Left ventricle myocardium inferior (tissue), 1 donor: Measurements from ENCODE around the gene C11orf21. TPM values are rescaled to one million over a fixed set of nuclear protein-coding genes. Genes with fewer than 3 reads are reported as not detected.

Source experiments
- DNase-seq: peaks from one replicate; pipeline ENCODE4 v3.0.0-alpha.2; 2020
- H3K27ac ChIP-seq: fragments of 200-600 bp; replicated peaks from 2 replicates; pipeline ENCODE4 v1.8.0; 2021
- H3K27me3 ChIP-seq: fragments of 200-600 bp; 2 replicates; pipeline ENCODE4 v1.8.0; 2021; ENCODE audit warnings: low read depth
- H3K36me3 ChIP-seq: fragments of 200-600 bp; 2 replicates; pipeline ENCODE4 v1.8.0; 2021
- H3K4me1 ChIP-seq: fragments of 200-600 bp; 2 replicates; pipeline ENCODE4 v1.8.0; 2021
- H3K4me3 ChIP-seq: fragments of 200-600 bp; 2 replicates; pipeline ENCODE4 v1.8.0; 2021; ENCODE audit warnings: mild to moderate bottlenecking, moderate library complexity
- H3K9me3 ChIP-seq: fragments of 200-600 bp; replicated peaks from 2 replicates; pipeline ENCODE4 v1.8.0; 2021
- CTCF ChIP-seq: fragments of 200-600 bp; IDR thresholded peaks from 2 replicates; pipeline ENCODE4 v1.8.0; 2021; ENCODE audit warnings: antibody characterized with exemption, mild to moderate bottlenecking, borderline replicate concordance
- intact Hi-C: fragments of 100-400 bp; cut with micrococcal nuclease; formaldehyde crosslinking; loops from one replicate; pipeline ENCODE4 v1.11.0; 2022
- long read RNA-seq: library from polyadenylated mRNA; unstranded; transcript quantifications from one replicate; pipeline ENCODE4 v2.0.0, GENCODE V29; 2021
- total RNA-seq: library from RNA; stranded (reverse); fragmentation: NEBNext Ultra II Directional; extraction: Animal tissue kit (Norgen Biotek cat#: 25700); gene quantifications from one replicate; pipeline ENCODE4 v1.2.1, GENCODE V29; 2021
- donor health status: DM: no; HTN: yes; CAD: no; lungs with severe emphysema.

The C11orf21 gene
- total RNA-seq: 36.0 TPM
- long read RNA-seq, transcript C11orf21-201 (4 exons, 2,956 nt): major isoform, 17 of 75 reads
- long read RNA-seq, partial matches to known transcripts: 12 of 75 reads
- long read RNA-seq, other reads (novel, unspliced or antisense): 46 of 75 reads

- H3K4me1 ChIP-seq: peaks cover 52% of the 10 kb centered on the region
- no peak for TF ChIP-seq CTCF
- H3K27ac ChIP-seq: peak within 1 kb of the TSS; percentile 96
- peak within 1 kb of the TSS; percentile 67 for H3K4me3 ChIP-seq
- DNase-seq: peak; percentile 69
- H3K36me3 ChIP-seq: no peaks in the 10 kb centered on the region
- H3K9me3 ChIP-seq: no peaks in the 10 kb centered on the region
- no peaks in the 10 kb centered on the region for H3K27me3 ChIP-seq
- intact Hi-C loops: no loop called here
Measured at GRCh38 chr11:2301631-2302305, at the start of gene C11orf21, which contains the start of gene TSPAN32. Gene C11orf21, minus strand, starts transcription at chr11:2301918. Its CDS starts 110 bp downstream, at chr11:2301808. Gene TSPAN32, plus strand, starts transcription at chr11:2302013. Its CDS starts 137 bp downstream, at chr11:2302150.

- no peaks in the 10 kb centered on the region for H3K36me3 ChIP-seq
- H3K27ac ChIP-seq: no peak overlapping the region
- H3K27me3 ChIP-seq: no peaks in the 10 kb centered on the region
- no peaks in the 10 kb centered on the region for H3K4me1 ChIP-seq
- peaks cover 21% of the 10 kb centered on the region for H3K9me3 ChIP-seq
- intact Hi-C loops: no loop called here
- no peak for TF ChIP-seq CTCF
- no peak overlapping the region for H3K4me3 ChIP-seq
- no peak for DNase-seq
Measured at GRCh38 chr11:2348986-2349385, 47.3 kb upstream of the C11orf21 start.

GRCh38 chr11:2347308-2347830 is 45.7 kb upstream of the C11orf21 start:
- intact Hi-C loops: no loop called here
- H3K27ac ChIP-seq: no peak overlapping the region
- DNase-seq: no peak
- H3K36me3 ChIP-seq: no peaks in the 10 kb centered on the region
- H3K27me3 ChIP-seq: no peaks in the 10 kb centered on the region
- TF ChIP-seq CTCF: no peak
- no peak overlapping the region for H3K4me3 ChIP-seq
- H3K9me3 ChIP-seq: peaks cover 21% of the 10 kb centered on the region
- no peaks in the 10 kb centered on the region for H3K4me1 ChIP-seq

GRCh38 chr11:2346586-2347307 is 45.0 kb upstream of the C11orf21 start:
- H3K27me3 ChIP-seq: no peaks in the 10 kb centered on the region
- intact Hi-C loops: no loop called here
- no peak overlapping the region for H3K27ac ChIP-seq
- peaks cover 21% of the 10 kb centered on the region for H3K9me3 ChIP-seq
- no peak for TF ChIP-seq CTCF
- DNase-seq: no peak
- no peaks in the 10 kb centered on the region for H3K4me1 ChIP-seq
- H3K4me3 ChIP-seq: no peak overlapping the region
- no peaks in the 10 kb centered on the region for H3K36me3 ChIP-seq

GRCh38 chr11:2346014-2346413 is 44.3 kb upstream of the C11orf21 start:
- Histone ChIP-seq H3K4me1 (no peaks in the 10 kb centered on the region), H3K36me3 (no peaks in the 10 kb centered on the region), H3K9me3 (peaks cover 21% of the 10 kb centered on the region), H3K27ac (no peak overlapping the region), H3K27me3 (no peaks in the 10 kb centered on the region), H3K4me3 (no peak overlapping the region)
- DNase-seq: no peak
- TF ChIP-seq CTCF: no peak
- intact Hi-C loops: no loop called here
